Fibroblast of the conjunctiva (primary cell): ENCODE data around the gene AKAP17A.
"Not testable (repeated sequence)": the region's sequence is repeated elsewhere in the genome, so short reads cannot be mapped to it uniquely, and the experiment has no call there.

Experiments used
- DNase-seq: peaks from one replicate; pipeline ENCODE4 v3.0.0-alpha.2; 2010; ENCODE audit warnings: low read depth

The AKAP17A gene

DNA sequence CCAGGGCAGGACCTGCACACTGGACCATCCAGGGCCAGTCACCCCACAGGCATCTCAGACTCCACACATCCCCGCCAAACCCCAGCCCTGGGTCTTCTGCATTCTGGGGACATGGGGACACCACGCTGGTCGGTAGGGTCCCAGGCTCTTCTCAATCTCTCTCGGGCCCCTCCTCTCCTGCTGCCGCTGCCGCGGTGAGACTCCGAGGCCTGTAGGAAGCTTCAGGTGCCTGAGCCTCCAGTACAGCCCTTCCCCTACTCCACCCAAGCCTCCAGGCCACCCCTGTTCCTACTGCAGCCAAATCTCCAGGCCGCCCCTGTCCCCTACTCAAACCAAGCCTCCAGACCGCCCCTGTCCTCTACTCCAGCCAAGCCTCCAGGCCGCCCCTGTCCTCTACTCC lies 17.9 kb downstream of the AKAP17A start:
- DNase-seq, result no peak

DNA sequence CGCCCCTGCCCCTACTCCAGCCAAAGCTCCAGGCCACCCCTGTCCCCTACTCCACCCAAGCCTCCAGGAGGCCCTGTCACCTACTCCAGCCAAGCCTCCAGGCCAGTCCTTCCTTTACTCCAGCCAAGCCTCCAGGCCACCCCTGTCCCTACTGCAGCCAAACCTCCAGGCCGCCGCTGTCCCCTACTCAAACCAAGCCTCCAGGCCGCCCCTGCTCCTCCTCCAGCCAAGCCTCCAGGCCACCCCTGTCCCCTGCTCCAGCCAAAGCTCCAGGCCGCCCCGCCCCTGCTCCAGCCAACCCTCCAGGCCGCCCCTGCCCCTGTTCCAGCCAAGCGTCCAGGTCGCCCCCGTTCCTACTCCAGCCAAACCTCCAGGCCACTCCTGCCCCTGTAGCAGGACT lies 18.4 kb downstream of the AKAP17A start:
- no peak for DNase-seq

DNA sequence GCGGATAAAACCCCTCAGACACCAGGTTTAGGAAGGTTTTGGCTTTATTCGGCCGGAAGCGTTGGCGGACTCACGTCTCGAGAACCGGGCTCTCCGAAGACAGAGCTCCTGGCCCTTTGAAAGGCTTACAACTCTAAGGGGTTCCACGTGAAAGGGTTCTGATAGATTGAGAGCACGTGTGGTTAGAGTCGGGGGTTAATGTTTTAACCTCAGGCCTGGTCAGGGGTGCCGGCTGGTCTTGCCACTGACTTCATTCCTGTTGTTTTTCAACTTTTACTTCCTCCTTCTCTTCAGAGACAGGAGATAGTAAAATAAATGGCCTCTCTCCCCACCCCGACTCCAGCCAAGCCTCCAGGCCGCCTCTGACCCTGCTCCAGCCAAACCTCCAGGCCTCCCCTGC lies 18.8 kb downstream of the AKAP17A start:
- DNase-seq, result no peak

DNA sequence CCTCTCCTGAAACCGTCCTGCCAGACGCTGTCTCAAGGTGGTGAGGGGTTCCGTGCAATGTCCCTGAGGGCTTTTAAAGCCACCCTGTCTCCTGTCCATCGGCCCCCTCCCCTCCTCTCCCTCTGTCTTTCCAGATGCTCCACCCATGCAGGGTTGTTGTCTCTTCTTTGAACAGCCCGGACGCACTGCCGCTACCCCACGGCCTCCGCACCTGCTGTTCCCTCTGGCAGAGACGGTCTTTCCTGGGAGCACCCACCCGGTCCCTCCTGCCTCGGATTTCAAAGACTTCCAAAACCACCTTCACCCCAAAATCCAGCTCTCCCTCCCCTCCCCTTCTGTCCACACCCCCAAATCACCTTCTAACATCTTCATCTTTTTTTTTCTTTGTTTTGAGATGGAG lies 19.3 kb downstream of the AKAP17A start:
- DNase-seq, result no peak

DNA sequence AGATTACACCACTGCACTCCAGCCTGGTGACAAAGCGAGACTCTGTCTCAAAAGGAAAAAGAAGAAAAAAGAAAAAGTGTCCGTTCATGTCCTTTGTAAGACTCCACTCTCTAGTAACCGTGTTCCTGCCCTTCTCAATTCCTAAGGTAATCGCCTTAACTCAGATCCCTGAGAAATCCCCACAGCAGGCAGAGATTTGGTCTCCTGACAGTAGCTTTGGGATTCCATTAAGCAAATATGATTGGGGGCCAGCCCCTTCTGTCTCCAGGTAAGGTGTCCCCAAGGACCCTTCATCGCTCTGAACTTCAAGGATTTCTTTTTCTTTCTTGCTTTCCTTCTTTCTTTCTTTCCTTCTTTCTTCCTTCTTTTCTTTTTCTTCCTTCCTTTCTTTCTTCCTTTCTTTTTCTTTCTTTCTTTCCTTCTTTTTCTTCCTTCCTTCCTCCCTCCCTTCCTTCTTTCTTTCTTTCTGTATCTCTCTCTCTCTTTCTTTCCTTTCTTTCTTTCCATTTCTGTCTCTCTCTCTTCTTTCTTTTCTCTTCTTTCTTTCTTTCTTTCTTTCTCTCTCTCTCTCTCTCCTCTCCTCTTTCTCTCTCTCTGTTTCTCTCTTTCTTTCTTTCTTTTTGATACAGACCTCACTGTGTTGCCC lies 21.4 kb downstream of the AKAP17A start:
- no peak for DNase-seq

DNA sequence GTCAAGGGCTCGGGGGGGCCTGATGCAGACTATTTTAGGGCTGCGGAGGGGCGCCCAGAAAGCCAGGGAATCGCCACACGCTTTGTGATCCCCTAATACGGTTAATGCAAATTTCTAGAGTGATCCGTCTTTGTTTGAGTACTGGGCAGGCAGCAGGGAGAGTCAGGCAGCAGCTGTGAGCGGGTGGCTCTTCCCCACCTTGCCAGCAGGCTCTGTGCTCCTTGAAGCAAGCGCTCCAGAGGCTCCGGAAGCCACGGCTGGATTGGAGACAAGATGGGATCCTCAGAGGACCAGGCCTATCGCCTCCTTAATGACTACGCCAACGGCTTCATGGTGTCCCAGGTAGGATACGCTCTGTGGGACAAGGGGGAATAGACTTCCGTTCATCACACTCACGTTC lies 23.5 kb downstream of the AKAP17A start, which contains the start of gene ASMT:
TSS of gene ASMT (plus strand) at position 133 of the 400 bp plus-strand sequence. CDS start at position 274, 141 bp downstream.
- no peak for DNase-seq

DNA sequence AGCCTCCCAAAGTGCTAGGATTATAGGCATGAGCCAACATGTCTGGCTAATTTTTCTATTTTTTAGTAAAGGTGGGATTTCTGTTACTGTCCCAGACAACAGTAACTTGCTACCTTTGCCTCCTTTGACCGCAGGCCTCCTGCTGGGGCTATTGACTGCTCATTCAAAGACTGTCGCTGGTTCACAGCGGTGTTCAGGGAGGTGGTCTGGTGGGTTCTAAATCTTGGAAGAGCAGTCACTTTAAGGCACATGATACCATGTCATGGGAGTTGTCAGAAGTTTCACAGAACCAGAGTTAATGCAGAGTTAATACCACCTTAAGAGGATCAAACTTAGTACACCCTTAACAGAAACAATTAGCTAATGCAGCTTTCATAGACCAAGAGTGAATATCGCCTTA lies 27.3 kb downstream of the AKAP17A start:
- no peak for DNase-seq

DNA sequence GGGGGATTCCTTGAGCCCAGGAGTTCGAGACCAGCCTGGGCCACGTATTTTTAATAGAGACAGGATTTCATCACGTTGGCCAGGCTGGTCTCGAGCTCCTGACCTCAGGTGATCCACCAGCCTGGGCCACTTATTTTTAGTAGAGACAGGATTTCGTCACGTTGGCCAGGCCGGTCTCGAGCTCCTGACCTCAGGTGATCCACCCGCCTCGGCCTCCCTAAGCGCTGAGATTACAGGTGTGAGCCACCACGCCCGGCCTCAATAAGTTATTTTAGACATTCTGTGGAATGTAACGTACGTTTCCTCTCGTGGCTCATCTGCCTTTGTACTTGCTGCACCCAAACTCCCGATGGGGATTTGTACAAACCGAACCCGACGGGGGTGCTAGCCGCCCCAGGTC lies 32.3 kb downstream of the AKAP17A start:
- DNase-seq, result no peak

DNA sequence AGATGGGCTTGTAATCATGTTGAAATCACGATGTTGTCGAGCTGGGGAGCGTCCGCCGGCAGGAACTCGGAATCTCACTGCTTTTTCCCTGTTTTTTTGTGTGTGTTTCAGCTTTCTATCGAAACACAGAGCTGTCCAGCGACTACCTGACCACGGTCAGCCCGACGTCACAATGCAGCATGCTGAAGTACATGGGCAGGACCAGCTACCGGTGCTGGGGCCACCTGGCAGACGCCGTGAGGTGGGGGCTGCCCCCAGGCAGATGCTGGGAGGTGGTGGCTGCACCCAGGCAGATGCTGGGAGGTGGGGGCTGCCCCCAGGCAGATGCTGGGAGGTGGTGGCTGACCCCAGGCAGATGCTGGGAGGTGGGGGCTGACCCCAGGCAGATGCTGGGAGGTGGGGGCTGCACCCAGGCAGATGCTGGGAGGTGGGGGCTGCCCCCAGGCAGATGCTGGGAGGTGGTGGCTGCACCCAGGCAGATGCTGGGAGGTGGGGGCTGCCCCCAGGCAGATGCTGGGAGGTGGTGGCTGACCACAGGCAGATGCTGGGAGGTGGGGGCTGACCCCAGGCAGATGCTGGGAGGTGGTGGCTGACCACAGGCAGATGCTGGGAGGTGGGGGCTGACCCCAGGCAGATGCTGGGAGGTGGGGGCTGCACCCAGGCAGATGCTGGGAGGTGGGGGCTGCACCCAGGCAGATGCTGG lies 32.9 kb downstream of the AKAP17A start:
- not testable (repeated sequence) for DNase-seq

DNA sequence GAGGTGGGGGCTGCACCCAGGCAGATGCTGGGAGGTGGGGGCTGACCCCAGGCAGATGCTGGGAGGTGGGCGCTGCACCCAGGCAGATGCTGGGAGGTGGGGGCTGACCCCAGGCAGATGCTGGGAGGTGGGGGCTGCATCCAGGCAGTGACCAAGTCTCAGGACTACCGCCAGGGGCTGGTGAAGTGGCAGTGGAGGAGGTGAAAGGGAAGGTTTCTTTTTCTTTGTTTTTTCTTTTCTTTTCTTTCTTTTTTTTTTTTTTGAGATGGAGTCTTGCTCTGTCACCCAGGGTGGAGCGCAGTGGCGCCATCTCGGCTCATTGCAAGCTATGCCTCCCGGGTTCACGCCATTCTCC lies 33.4 kb downstream of the AKAP17A start:
- DNase-seq, result not testable (repeated sequence)

DNA sequence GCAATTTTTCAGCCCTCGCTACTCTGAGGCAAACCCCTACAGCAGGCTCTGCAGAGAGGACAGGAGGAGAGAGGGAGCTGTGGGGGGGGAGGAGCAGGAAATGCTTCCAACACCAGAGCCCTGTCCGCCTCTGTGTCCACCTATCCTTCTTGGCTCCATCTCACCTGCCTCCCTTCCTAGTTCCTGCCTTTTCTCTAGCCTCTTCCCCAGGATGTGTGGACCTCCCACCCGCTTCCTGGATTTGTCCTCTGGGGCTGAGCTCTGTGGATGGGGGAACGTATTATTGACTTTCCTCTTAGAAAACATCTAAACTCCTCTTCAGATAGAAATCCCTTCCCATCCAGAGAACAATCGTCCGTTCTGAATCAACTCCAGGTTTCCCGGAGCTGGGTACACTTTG lies 37.8 kb downstream of the AKAP17A start:
- DNase-seq, result no peak

DNA sequence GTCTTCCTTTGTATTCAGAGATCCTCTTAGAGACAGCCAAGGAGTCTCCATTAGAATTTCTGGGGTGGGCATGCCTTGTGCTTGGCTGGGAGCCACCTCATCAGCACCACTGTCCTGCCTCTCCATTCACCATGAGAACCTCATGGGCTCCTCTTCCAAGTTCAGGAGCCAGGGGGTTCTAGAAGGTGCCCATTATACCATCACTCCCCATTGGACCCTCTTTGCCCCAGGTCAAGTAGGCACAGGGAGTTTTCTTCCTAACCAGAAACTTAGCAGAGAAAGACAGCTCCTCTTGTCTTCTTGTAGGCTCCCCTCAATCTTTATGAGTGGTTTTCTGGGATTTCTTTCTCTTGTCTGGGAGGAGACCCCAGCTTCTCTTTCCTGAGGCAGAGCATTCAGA lies 54.6 kb downstream of the AKAP17A start:
- DNase-seq, result no peak

DNA sequence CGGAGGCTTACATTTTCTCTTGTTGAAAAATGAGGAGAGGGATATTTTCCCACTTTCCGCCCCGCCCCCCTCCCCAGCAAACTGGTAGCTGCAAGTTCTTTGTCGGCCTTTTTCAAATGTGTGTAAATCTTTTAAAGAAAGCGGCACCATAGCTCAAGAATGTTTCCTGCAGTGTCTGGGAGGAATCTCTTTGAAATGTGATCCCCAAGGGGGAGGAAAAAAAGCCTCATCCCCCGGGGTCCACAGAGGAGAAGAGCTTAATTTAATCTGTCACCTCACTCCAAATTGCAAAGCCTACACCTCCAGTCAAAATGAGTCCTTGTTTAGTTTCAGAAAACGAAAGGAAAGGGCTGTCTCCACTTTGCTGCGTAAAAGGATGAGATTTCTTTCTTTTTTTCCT lies 58.2 kb downstream of the AKAP17A start:
- no peak for DNase-seq
